ENCODE results near the gene BICD1.

- no peak for TF ChIP-seq MAX (IDR thresholded peaks at IDR 0.05)
- TF ChIP-seq RAD21 (IDR thresholded peaks at IDR 0.05; ENCODE audit: low read depth), result no peak
- no peak for TF ChIP-seq TAF1 (IDR thresholded peaks at IDR 0.05; ENCODE audit: low read depth)
- TF ChIP-seq REST (IDR thresholded peaks at IDR 0.05; ENCODE audit: low read depth), result no peak
- no peak for TF ChIP-seq USF1 (IDR thresholded peaks at IDR 0.05)
- TF ChIP-seq YY1 (IDR thresholded peaks at IDR 0.05; ENCODE audit: low read depth), result no peak
- TF ChIP-seq TEAD4 (IDR thresholded peaks at IDR 0.05), result no peak
- no peak for TF ChIP-seq EP300 (IDR thresholded peaks at IDR 0.05; ENCODE audit: borderline replicate concordance)
- TF ChIP-seq CEBPB (IDR thresholded peaks at IDR 0.05), result no peak
- no peak for TF ChIP-seq FOXM1 (IDR thresholded peaks at IDR 0.05; ENCODE audit: borderline replicate concordance, low read depth)
Measured at GRCh38 chr12:32205731-32206130, 99.1 kb downstream of the BICD1 start.
